ENCODE results near the gene TPRA1.
"Not testable (repeated sequence)": the region's sequence is repeated elsewhere in the genome, so short reads cannot be mapped to it uniquely, and the experiment has no call there.

Gene TPRA1

GRCh38 chr3:127620637-127621375 is 30.3 kb upstream of the TPRA1 start:
- DNase-seq: no peak
- in situ Hi-C loops (cut with HindIII; ENCODE audit: low pct_ligation_motif_present, low pct_unique_long_range_greater_than_20kb, low sequenced_read_pairs): no loop called here

DNA sequence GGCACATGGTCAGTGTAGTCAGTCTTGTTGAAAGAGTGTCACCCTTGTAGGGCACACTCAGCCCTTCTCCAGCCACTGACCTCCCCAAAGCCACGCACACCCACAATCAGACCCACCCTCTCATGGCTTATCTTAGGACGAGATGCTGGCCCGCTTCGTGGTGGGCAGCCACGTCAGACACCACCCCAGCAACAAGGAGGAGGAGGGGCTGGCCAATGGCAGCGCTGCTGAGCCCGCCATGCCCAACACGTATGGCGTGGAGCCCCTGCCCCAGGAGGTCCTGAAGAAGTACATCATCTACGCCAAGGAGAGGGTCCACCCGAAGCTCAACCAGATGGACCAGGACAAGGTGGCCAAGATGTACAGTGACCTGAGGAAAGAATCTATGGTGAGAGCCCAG is 28.4 kb upstream of the TPRA1 start:
- in situ Hi-C loops (cut with HindIII; ENCODE audit: low pct_ligation_motif_present, low pct_unique_long_range_greater_than_20kb, low sequenced_read_pairs): no loop called here
- no peak for DNase-seq

GRCh38 chr3:127616836-127617605 is 26.5 kb upstream of the TPRA1 start:
- no peak for DNase-seq
- in situ Hi-C loops (cut with HindIII; ENCODE audit: low pct_ligation_motif_present, low pct_unique_long_range_greater_than_20kb, low sequenced_read_pairs): no loop called here

- DNase-seq: no peak
- in situ Hi-C loops (cut with HindIII; ENCODE audit: low pct_ligation_motif_present, low pct_unique_long_range_greater_than_20kb, low sequenced_read_pairs): no loop called here
Observed at GRCh38 chr3:127615631-127616305, 25.2 kb upstream of the TPRA1 start.

- in situ Hi-C loops (cut with HindIII; ENCODE audit: low pct_ligation_motif_present, low pct_unique_long_range_greater_than_20kb, low sequenced_read_pairs): no loop called here
- DNase-seq: no peak
Observed at GRCh38 chr3:127614928-127615589, 24.5 kb upstream of the TPRA1 start.

DNA sequence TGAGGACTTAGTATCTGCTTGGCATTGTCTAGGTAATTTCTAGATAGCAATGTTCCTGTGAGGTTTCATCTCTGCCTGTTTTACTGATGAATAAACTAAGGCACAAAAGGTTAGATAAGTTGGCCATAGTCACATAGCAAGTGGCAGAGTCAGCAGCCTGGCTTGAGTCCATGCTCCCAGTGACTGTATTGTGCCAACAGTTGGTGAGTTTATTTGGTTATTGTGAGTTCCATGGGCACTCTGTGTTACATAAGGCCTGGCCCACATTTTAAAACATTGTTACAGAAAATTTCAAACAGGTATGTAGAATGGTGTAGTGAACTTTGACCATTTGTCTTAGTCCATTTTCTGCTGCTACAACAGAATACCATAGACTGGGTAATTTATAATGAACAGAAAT is 22.9 kb upstream of the TPRA1 start:
- no peak for DNase-seq
- in situ Hi-C loops (cut with HindIII; ENCODE audit: low pct_ligation_motif_present, low pct_unique_long_range_greater_than_20kb, low sequenced_read_pairs): no loop called here

DNA sequence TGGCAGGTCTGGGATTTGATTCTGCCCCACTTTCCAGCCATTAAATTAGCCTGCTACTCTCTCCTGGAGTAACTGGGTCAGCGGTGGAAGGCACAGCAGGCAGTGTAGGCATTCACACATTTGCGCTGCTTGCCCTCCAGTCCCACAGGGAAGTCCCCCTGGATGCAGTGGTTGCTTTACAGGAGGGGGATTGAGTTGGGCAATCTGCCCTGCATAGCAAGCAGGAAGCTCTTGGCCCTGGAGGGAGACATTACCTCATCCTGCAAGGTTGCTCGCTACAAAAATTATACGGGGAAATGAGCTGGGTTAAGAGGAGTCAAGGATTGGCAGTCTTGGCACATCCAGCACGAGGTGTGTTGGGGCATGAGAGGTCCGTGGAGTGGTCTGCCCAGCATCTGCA is 22.4 kb upstream of the TPRA1 start:
- in situ Hi-C loops (cut with HindIII; ENCODE audit: low pct_ligation_motif_present, low pct_unique_long_range_greater_than_20kb, low sequenced_read_pairs): no loop called here
- DNase-seq: no peak

- in situ Hi-C loops (cut with HindIII; ENCODE audit: low pct_ligation_motif_present, low pct_unique_long_range_greater_than_20kb, low sequenced_read_pairs): no loop called here
- DNase-seq: no peak
Observed at GRCh38 chr3:127611251-127611650, 20.7 kb upstream of the TPRA1 start.

- in situ Hi-C loops (cut with HindIII; ENCODE audit: low pct_ligation_motif_present, low pct_unique_long_range_greater_than_20kb, low sequenced_read_pairs): no loop called here
- DNase-seq: no peak
Observed at GRCh38 chr3:127610105-127610504, 19.6 kb upstream of the TPRA1 start.

- in situ Hi-C loops (cut with HindIII; ENCODE audit: low pct_ligation_motif_present, low pct_unique_long_range_greater_than_20kb, low sequenced_read_pairs): no loop called here
- no peak for DNase-seq
Observed at GRCh38 chr3:127608362-127608718, 17.8 kb upstream of the TPRA1 start.

DNA sequence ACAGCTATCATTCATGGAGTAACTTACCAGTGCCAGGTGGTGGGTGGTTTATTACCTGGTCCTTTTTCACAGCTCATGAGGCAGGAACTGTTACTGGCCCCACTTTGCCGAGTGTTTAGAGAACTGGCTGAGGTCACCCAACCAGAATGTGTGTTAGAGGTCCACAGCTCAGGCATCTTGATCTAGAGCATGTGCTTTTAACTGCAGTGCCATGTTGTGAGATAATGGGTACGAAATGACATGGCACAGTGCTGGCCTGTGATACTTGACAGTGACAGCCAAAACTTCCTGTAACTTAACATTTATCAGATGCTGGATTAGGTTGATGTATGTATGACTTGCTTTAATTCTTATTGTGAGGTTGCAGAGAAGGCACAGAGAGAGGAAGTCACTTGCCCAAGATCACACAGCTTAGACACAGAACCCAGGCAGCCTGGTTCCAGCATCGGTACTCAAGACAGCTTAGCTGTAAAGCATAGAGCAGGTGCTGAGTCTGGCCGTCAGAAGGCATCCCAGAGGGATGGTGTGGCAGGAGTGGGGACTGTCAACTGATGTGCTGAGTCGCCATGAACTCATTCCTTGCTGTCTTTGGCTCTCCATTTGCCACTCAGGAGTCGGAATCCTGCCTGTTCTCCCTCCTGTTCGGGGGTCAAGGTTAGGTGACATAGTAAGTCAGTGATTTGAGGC is 17.3 kb upstream of the TPRA1 start:
- in situ Hi-C loops (cut with HindIII; ENCODE audit: low pct_ligation_motif_present, low pct_unique_long_range_greater_than_20kb, low sequenced_read_pairs): no loop called here
- no peak for DNase-seq

GRCh38 chr3:127606981-127607595 is 16.6 kb upstream of the TPRA1 start:
- in situ Hi-C loops (cut with HindIII; ENCODE audit: low pct_ligation_motif_present, low pct_unique_long_range_greater_than_20kb, low sequenced_read_pairs): no loop called here
- DNase-seq: no peak

DNA sequence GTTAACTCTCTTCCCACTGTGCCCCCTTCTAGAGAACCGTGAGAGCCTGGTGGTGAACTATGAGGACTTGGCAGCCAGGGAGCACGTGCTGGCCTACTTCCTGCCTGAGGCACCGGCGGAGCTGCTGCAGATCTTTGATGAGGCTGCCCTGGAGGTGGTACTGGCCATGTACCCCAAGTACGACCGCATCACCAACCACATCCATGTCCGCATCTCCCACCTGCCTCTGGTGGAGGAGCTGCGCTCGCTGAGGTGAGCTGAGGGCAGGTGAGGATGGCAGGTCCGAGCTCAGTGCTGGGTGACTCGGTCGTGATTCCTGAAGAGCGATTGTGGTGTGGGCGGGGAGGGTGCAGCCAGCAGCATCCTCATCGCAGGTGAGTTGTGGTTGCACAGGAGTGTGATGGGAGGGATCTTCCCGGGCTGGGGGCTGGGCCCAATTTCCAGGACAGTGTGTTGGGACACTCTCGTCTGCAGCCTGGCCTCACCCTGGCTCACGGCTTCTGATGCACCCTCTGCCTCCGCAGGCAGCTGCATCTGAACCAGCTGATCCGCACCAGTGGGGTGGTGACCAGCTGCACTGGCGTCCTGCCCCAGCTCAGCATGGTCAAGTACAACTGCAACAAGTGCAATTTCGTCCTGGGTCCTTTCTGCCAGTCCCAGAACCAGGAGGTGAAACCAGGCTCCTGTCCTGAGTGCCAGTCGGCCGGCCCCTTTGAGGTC is 15.7 kb upstream of the TPRA1 start:
- in situ Hi-C loops (cut with HindIII; ENCODE audit: low pct_ligation_motif_present, low pct_unique_long_range_greater_than_20kb, low sequenced_read_pairs): no loop called here
- DNase-seq: no peak

DNA sequence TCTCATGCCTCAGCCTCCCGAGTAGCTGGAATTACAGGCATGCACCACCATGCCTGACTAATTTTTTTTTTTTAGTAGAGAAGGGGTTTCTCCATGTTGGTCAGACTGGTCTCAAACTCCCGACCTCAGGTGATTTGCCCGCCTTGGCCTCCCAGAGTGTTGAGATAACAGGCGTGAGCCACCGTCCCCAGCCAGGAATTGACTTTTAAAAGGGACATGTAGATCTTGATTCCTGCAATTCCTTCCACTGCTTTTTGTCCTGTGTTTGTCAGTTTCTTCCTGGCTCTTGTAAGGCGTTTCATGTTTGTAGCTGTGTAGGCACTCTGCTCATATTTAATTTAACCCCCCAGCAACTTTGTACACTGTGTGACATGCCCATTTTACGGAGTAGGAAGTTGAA is 15.0 kb upstream of the TPRA1 start:
- in situ Hi-C loops (cut with HindIII; ENCODE audit: low pct_ligation_motif_present, low pct_unique_long_range_greater_than_20kb, low sequenced_read_pairs); DNase-seq: not testable (repeated sequence)

DNA sequence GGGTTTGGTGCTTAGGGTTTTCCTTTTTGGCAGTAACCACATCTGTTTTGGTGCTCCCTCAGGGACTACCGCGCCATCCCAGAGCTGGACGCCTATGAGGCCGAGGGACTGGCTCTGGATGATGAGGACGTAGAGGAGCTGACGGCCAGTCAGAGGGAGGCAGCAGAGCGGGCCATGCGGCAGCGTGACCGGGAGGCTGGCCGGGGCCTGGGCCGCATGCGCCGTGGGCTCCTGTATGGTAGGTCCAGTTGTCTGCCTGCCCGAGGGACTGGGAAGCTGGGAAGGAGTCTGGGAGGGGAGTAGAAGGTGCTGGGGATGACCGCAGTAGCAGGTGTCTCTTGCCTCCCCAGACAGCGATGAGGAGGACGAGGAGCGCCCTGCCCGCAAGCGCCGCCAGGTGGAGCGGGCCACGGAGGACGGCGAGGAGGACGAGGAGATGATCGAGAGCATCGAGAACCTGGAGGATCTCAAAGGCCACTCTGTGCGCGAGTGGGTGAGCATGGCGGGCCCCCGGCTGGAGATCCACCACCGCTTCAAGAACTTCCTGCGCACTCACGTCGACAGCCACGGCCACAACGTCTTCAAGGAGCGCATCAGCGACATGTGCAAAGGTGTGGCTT is 14.1 kb upstream of the TPRA1 start:
- in situ Hi-C loops (cut with HindIII; ENCODE audit: low pct_ligation_motif_present, low pct_unique_long_range_greater_than_20kb, low sequenced_read_pairs): no loop called here
- DNase-seq: no peak

DNA sequence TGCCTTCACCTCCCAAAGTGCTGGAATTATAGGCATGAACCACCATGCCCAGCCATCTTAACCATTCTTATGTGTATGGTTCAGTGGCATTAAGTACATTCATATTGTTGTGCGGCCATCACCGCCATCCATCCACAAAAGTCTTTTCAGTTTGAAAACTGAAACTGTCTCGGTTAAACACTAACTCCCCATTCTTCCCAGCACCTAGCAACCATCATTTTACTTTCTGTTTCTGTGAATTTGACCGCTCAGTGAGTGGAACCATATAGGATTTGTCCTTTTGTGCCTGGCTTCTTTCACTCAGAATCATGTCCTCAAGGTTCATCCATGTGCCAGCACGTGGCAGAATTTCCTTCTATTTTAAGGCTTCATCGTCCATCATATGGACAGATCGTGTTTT is 13.5 kb upstream of the TPRA1 start:
- no peak for DNase-seq
- in situ Hi-C loops (cut with HindIII; ENCODE audit: low pct_ligation_motif_present, low pct_unique_long_range_greater_than_20kb, low sequenced_read_pairs): no loop called here

DNA sequence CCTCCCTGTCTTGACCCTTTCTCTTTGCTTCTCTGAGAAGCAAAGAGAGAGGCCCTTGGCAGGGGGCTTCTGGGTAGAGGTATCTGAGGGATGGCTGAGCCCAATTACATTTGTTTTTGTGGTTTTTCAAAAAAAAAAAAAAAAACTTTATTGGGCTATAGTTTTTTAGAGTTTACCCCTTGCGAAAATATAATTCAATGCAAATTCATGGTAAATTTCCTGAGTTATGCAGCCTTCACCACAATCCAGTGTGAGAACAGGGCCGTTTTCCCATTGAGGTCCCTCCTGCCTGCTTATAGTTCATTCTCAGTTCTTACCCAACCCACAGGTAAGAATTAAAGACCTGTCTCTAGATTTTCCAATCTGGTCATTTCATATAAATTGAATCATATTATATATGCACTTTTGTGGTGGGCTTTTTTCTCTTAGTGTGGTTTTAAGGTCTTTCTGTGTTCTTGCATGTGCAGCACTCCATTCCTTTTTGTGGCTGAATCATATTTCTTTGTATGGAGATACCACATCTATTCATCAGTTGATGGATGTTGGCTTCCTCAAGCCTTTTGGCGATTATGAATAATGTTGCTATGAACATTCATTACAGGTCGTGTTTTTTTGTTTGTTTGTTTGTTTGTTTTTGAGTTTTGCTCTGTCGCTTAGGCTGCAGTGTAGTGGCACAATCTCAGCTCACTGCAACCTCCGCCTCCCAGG is 10.4 kb upstream of the TPRA1 start:
- in situ Hi-C loops (cut with HindIII; ENCODE audit: low pct_ligation_motif_present, low pct_unique_long_range_greater_than_20kb, low sequenced_read_pairs): no loop called here
- no peak for DNase-seq
